ENCODE measurements around the gene PPM1H.
A peak's percentile ranks its signal among the peaks of the same experiment; 100 is the strongest.

Gene PPM1H

GRCh38 chr12:62865937-62866336, 69.0 kb downstream of the PPM1H start:
- no peak for DNase-seq

GRCh38 chr12:62865065-62865464, 69.9 kb downstream of the PPM1H start:
- DNase-seq, result no peak

- DNase-seq, result no peak
Observed at GRCh38 chr12:62862259-62862881, 72.6 kb downstream of the PPM1H start.

- DNase-seq, result no peak
Observed at GRCh38 chr12:62861586-62861985, 73.4 kb downstream of the PPM1H start.

- no peak for DNase-seq
Observed at GRCh38 chr12:62860501-62861411, 74.2 kb downstream of the PPM1H start.

- DNase-seq, result no peak
Observed at GRCh38 chr12:62860020-62860419, 74.9 kb downstream of the PPM1H start.

GRCh38 chr12:62859321-62859737, 75.6 kb downstream of the PPM1H start:
- no peak for DNase-seq

- no peak for DNase-seq
Observed at GRCh38 chr12:62856454-62856853, 78.5 kb downstream of the PPM1H start.

- DNase-seq, result no peak
Observed at GRCh38 chr12:62854024-62854423, 80.9 kb downstream of the PPM1H start.

- DNase-seq, result no peak
Observed at GRCh38 chr12:62849398-62849797, 85.6 kb downstream of the PPM1H start.

GRCh38 chr12:62848418-62848817, 86.5 kb downstream of the PPM1H start:
- no peak for DNase-seq

GRCh38 chr12:62847709-62848108, 87.2 kb downstream of the PPM1H start:
- no peak for DNase-seq

- no peak for DNase-seq
Observed at GRCh38 chr12:62846491-62846890, 88.5 kb downstream of the PPM1H start.

GRCh38 chr12:62844915-62845314, 90.0 kb downstream of the PPM1H start:
- no peak for DNase-seq

- no peak for DNase-seq
Observed at GRCh38 chr12:62843716-62844115, 91.2 kb downstream of the PPM1H start.

GRCh38 chr12:62841846-62842245, 93.1 kb downstream of the PPM1H start:
- DNase-seq, result no peak

- DNase-seq, result no peak
Observed at GRCh38 chr12:62840806-62841205, 94.1 kb downstream of the PPM1H start.

- DNase-seq, result no peak
Observed at GRCh38 chr12:62839869-62840660, 94.9 kb downstream of the PPM1H start.

- peak; percentile 33 for DNase-seq
Observed at GRCh38 chr12:62834971-62835547, 99.9 kb downstream of the PPM1H start.

GRCh38 chr12:62834406-62834805, 100.5 kb downstream of the PPM1H start:
- DNase-seq, result peak; percentile 60

- no peak for DNase-seq
Observed at GRCh38 chr12:62833634-62834033, 101.3 kb downstream of the PPM1H start.

- DNase-seq, result no peak
Observed at GRCh38 chr12:62832558-62832957, 102.4 kb downstream of the PPM1H start.

GRCh38 chr12:62832027-62832426, 102.9 kb downstream of the PPM1H start:
- DNase-seq, result no peak

All from NCI-H446 treated with DMSO at 0.1 percent for 48 hours (cell line).